ENCODE results near the gene PPM1L. TPM values are rescaled to one million over a fixed set of nuclear protein-coding genes. Genes with fewer than 3 reads are reported as not detected.

The PPM1L gene
- total and polyA plus RNA-seq, 2 donors (not counting 1 experiment from before 2014, with no cell fraction given), result 0.33 to 2.5 TPM

DNA sequence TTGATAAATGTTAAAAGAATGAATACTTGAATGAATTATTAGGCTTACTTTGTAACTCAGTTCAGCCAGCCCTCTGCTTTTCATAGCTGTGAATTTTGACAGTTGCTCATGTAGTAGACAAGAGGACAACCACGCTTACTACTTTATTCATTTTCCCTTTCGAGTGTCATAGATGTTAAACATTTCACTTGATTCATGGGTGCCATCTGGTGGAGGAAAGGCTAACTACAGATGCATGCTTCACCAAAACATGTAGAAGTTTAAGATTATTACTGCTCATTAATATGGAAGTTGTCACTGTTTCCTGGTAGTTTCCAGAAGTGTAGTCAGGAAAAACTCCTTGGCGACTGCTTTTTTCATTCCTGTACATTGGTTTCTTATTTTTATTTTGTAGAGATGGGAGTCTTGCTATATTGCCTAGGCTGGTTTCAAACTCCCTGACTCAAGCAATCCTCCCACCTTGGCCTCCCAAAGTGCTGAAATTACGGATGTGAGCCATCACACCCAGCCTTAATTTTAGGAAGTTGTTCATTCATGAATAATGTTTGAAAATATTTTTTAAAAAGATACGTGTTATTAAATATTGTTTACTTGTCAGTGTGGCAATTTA, 186.0 kb downstream of the PPM1L start:
- peak; percentile 49 to 77 for DNase-seq (ENCODE audit: low read depth in 2 of 2)
- Histone ChIP-seq H3K79me2 (ENCODE audit: control insufficient read depth, insufficient read depth, low read length) (no peaks in the 10 kb centered on the region), H3K36me3 (ENCODE audit: control insufficient read depth, insufficient read depth, low read length) (no peaks in the 10 kb centered on the region), H3K4me3 (replicated peaks in 1 of 4; ENCODE audit: control extremely low read depth in 1 of 4, insufficient read depth in 1 of 4, low read depth in 3 of 4, low read length in 4 of 4) (no peak overlapping the region), H4K20me1 (ENCODE audit: control insufficient read depth, extremely low read depth, insufficient read depth, low read length) (no peaks in the 10 kb centered on the region), H3K9me3 (ENCODE audit: control insufficient read depth, insufficient read depth, low read depth, low read length) (no peaks in the 10 kb centered on the region), H3K27me3 (ENCODE audit: control insufficient read depth, insufficient read depth, low read length) (no peaks in the 10 kb centered on the region), H3K4me1 (ENCODE audit: control insufficient read depth, extremely low read depth, insufficient read depth, low read length) (no peaks in the 10 kb centered on the region), H3K9ac (ENCODE audit: insufficient read depth, low read length) (no peak overlapping the region), H3K4me2 (ENCODE audit: extremely low read depth, insufficient read depth, low read length) (peak overlapping the region; percentile 62), H3K27ac (ENCODE audit: insufficient read depth, low read length) (no peak overlapping the region), H2AFZ (ENCODE audit: low read length) (no peak overlapping the region)
- no peak for TF ChIP-seq EZH2 (IDR thresholded peaks at IDR 0.05; ENCODE audit: low read length, missing control alignments)
- TF ChIP-seq, protein P1, sequence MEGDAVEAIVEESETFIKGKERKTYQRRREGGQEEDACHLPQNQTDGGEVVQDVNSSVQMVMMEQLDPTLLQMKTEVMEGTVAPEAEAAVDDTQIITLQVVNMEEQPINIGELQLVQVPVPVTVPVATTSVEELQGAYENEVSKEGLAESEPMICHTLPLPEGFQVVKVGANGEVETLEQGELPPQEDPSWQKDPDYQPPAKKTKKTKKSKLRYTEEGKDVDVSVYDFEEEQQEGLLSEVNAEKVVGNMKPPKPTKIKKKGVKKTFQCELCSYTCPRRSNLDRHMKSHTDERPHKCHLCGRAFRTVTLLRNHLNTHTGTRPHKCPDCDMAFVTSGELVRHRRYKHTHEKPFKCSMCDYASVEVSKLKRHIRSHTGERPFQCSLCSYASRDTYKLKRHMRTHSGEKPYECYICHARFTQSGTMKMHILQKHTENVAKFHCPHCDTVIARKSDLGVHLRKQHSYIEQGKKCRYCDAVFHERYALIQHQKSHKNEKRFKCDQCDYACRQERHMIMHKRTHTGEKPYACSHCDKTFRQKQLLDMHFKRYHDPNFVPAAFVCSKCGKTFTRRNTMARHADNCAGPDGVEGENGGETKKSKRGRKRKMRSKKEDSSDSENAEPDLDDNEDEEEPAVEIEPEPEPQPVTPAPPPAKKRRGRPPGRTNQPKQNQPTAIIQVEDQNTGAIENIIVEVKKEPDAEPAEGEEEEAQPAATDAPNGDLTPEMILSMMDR (conservative IDR thresholded peaks at IDR 0.05 in 1 of 2, IDR thresholded peaks at IDR 0.05 in 1 of 2; ENCODE audit: low read depth in 1 of 2, low read length in 2 of 2), result peak; percentile 84 to 89

DNA sequence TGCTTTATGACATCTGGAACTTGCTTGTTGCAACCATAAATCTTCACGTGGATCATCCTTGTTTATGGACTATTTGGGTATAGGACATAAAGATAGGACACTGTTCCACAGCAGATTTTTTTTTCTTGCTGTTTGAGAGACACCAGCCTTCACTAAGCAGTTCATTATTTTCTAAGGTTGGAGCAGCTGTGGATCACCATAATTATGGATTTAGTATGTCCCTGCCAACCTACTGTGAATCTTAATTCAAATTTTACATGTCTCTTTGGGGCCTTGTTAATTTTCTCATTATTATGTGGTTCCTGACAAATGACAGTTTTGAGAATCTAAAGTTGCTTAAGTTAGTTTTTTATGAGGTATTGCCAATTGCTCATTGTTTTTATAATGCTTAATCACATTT, 188.0 kb downstream of the PPM1L start:
- H4K20me1 ChIP-seq (ENCODE audit: control insufficient read depth, extremely low read depth, insufficient read depth, low read length), result no peaks in the 10 kb centered on the region
- no peak for DNase-seq (ENCODE audit: low read depth in 2 of 2)
- no peak overlapping the region for H2AFZ ChIP-seq (ENCODE audit: low read length)
- no peak overlapping the region for H3K27ac ChIP-seq (ENCODE audit: insufficient read depth, low read length)
- H3K36me3 ChIP-seq (ENCODE audit: control insufficient read depth, insufficient read depth, low read length), result no peaks in the 10 kb centered on the region
- H3K27me3 ChIP-seq (ENCODE audit: control insufficient read depth, insufficient read depth, low read length), result no peaks in the 10 kb centered on the region
- no peaks in the 10 kb centered on the region for H3K9me3 ChIP-seq (ENCODE audit: control insufficient read depth, insufficient read depth, low read depth, low read length)
- no peak overlapping the region for H3K4me2 ChIP-seq (ENCODE audit: extremely low read depth, insufficient read depth, low read length)
- TF ChIP-seq, protein P1 (conservative IDR thresholded peaks at IDR 0.05 in 1 of 2, IDR thresholded peaks at IDR 0.05 in 1 of 2; ENCODE audit: low read depth in 1 of 2, low read length in 2 of 2), result no peak
- TF ChIP-seq EZH2 (IDR thresholded peaks at IDR 0.05; ENCODE audit: low read length, missing control alignments), result no peak
- no peaks in the 10 kb centered on the region for H3K79me2 ChIP-seq (ENCODE audit: control insufficient read depth, insufficient read depth, low read length)
- H3K9ac ChIP-seq (ENCODE audit: insufficient read depth, low read length), result no peak overlapping the region
- no peak overlapping the region for H3K4me3 ChIP-seq (replicated peaks in 1 of 4; ENCODE audit: control extremely low read depth in 1 of 4, insufficient read depth in 1 of 4, low read depth in 3 of 4, low read length in 4 of 4)
- no peaks in the 10 kb centered on the region for H3K4me1 ChIP-seq (ENCODE audit: control insufficient read depth, extremely low read depth, insufficient read depth, low read length)

DNA sequence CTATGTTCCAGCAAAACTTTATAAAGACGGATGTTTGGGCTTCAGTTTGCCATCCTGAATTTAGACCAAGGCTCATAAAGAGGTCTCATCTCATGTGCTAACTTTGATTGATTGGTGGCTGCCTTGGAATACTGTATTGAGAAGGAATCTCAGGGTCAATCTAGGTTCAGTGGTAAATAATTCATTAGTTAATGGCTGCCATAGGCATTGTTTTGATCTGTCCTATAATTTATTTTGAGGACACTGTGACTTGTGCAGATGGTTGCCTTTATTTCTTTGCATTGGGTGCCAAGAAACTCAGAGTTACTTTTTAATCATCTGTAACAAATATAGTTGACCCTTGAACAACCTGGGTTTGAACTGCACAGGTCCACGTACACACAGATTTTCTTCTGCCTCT, 189.3 kb downstream of the PPM1L start:
- TF ChIP-seq EZH2 (IDR thresholded peaks at IDR 0.05; ENCODE audit: low read length, missing control alignments), result no peak
- TF ChIP-seq, protein P1 (conservative IDR thresholded peaks at IDR 0.05 in 1 of 2, IDR thresholded peaks at IDR 0.05 in 1 of 2; ENCODE audit: low read depth in 1 of 2, low read length in 2 of 2), result no peak
- Histone ChIP-seq H3K27me3 (ENCODE audit: control insufficient read depth, insufficient read depth, low read length) (no peaks in the 10 kb centered on the region), H3K79me2 (ENCODE audit: control insufficient read depth, insufficient read depth, low read length) (no peaks in the 10 kb centered on the region), H3K9me3 (ENCODE audit: control insufficient read depth, insufficient read depth, low read depth, low read length) (no peaks in the 10 kb centered on the region), H2AFZ (ENCODE audit: low read length) (no peak overlapping the region), H3K9ac (ENCODE audit: insufficient read depth, low read length) (no peak overlapping the region), H3K36me3 (ENCODE audit: control insufficient read depth, insufficient read depth, low read length) (no peaks in the 10 kb centered on the region), H3K4me2 (ENCODE audit: extremely low read depth, insufficient read depth, low read length) (no peak overlapping the region), H3K4me1 (ENCODE audit: control insufficient read depth, extremely low read depth, insufficient read depth, low read length) (no peaks in the 10 kb centered on the region), H3K4me3 (replicated peaks in 1 of 4; ENCODE audit: control extremely low read depth in 1 of 4, insufficient read depth in 1 of 4, low read depth in 3 of 4, low read length in 4 of 4) (no peak overlapping the region), H4K20me1 (ENCODE audit: control insufficient read depth, extremely low read depth, insufficient read depth, low read length) (no peaks in the 10 kb centered on the region), H3K27ac (ENCODE audit: insufficient read depth, low read length) (no peak overlapping the region)
- no peak for DNase-seq (ENCODE audit: low read depth in 2 of 2)
